ENCODE results near the gene PDE6A.

DNA sequence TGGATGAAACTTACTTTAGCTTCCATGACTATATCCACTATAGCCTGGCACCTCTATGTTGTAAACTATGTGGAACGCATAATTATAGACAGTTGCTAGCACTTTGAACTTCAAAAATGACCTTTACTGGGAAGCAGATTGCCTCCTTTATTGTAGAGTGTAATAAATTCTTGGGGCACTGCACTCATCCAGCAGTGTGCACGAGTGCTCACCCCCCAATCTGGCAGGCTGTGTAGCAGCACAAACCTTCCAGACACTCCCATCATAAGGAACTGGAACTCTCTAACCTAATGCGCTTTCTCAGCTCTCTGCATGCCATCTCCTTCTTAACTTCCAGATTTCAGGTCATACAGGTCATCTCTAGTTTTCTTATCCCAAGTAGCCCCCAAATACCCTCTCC is 1.5 kb upstream of the PDE6A start:
- no peak for TF ChIP-seq REST (IDR thresholded peaks at IDR 0.05; ENCODE audit: borderline replicate concordance in 1 of 2, low read depth in 1 of 2, low read length in 2 of 2)
- TF ChIP-seq SP1 (IDR thresholded peaks at IDR 0.05), result no peak
- no peak for TF ChIP-seq SP1 (CRISPR knock-in tag; IDR thresholded peaks at IDR 0.05)
- TF ChIP-seq BHLHE40 (IDR thresholded peaks at IDR 0.05; ENCODE audit: low read length), result no peak
- no peak for TF ChIP-seq ZSCAN20 (CRISPR knock-in tag; IDR thresholded peaks at IDR 0.05; ENCODE audit: borderline replicate concordance)
- no peak for TF ChIP-seq EZH2 (conservative IDR thresholded peaks at IDR 0.05; ENCODE audit: low read depth, low read length)
- no peak for TF ChIP-seq GLMP (CRISPR knock-in tag; IDR thresholded peaks at IDR 0.05; ENCODE audit: borderline replicate concordance)
- TF ChIP-seq ZBTB8A (CRISPR knock-in tag; IDR thresholded peaks at IDR 0.05; ENCODE audit: borderline replicate concordance, low read depth), result no peak
- TF ChIP-seq HDAC2 (CRISPR knock-in tag; IDR thresholded peaks at IDR 0.05), result no peak
